Astrocyte (in vitro differentiated cells and primary cell): ENCODE data around the gene KXD1. TPM values are rescaled to one million over a fixed set of nuclear protein-coding genes. Genes with fewer than 3 reads are reported as not detected.

Experiments
- DNase-seq: peaks from one replicate; pipeline ENCODE4 v3.0.0-alpha.2; 2010; ENCODE audit warnings: low read depth
- FAIRE-seq: peaks from 2 replicates; lab custom pipeline; 2011; peaks lifted over from hg19 to GRCh38; lab: Jason Lieb, UNC
- H2AFZ ChIP-seq: 2 replicates; pipeline ENCODE4 v1.6.0; 2012; ENCODE audit warnings: low read depth, low read length, inconsistent platforms
- H3K27ac ChIP-seq: 2 replicates; pipeline ENCODE4 v1.5.1; 2011; ENCODE audit warnings: low read depth, low read length, inconsistent platforms
- H3K27me3 ChIP-seq: 2 replicates; pipeline ENCODE4 v1.6.0; 2011; ENCODE audit warnings: low read length, inconsistent platforms; ENCODE audit not compliant: insufficient read depth
- H3K36me3 ChIP-seq: 2 replicates; pipeline ENCODE4 v1.5.1; 2011; ENCODE audit warnings: low read length, inconsistent platforms; ENCODE audit not compliant: insufficient read depth
- H3K4me1 ChIP-seq: 2 replicates; pipeline ENCODE4 v1.5.1; 2011; ENCODE audit warnings: low read length, inconsistent platforms; ENCODE audit not compliant: insufficient read depth
- H3K4me2 ChIP-seq: 2 replicates; pipeline ENCODE4 v1.6.0; 2012; ENCODE audit warnings: low read length, inconsistent platforms
- H3K4me3 ChIP-seq: 2 replicates; pipeline ENCODE4 v1.5.1; 2011; ENCODE audit warnings: low read depth, mild to moderate bottlenecking, low read length, inconsistent platforms; ENCODE audit not compliant: insufficient read depth
- H3K79me2 ChIP-seq: 2 replicates; pipeline ENCODE4 v1.6.0; 2012; ENCODE audit warnings: mild to moderate bottlenecking, low read length, inconsistent platforms; ENCODE audit not compliant: insufficient read depth
- H3K9ac ChIP-seq: 2 replicates; pipeline ENCODE4 v1.6.0; 2012; ENCODE audit warnings: mild to moderate bottlenecking, low read length, inconsistent platforms
- H3K9me3 ChIP-seq: 2 replicates; pipeline ENCODE4 v1.5.1; 2012; ENCODE audit warnings: low read depth, mild to moderate bottlenecking, low read length, inconsistent platforms; ENCODE audit not compliant: insufficient read depth
- H4K20me1 ChIP-seq: 2 replicates; pipeline ENCODE4 v1.6.0; 2012; ENCODE audit warnings: low read length, inconsistent platforms; ENCODE audit not compliant: insufficient read depth
- H3K27ac Mint-ChIP-seq: one replicate; pipeline ENCODE4 v1.8.0; 2021; ENCODE audit warnings: mild to moderate bottlenecking, mixed read lengths; ENCODE audit not compliant: unreplicated experiment
- H3K27me3 Mint-ChIP-seq: one replicate; pipeline ENCODE4 v1.8.0; 2021; ENCODE audit warnings: low read depth, mixed read lengths; ENCODE audit not compliant: unreplicated experiment
- H3K36me3 Mint-ChIP-seq: one replicate; pipeline ENCODE4 v1.8.0; 2021; ENCODE audit warnings: low read depth, mixed read lengths; ENCODE audit not compliant: unreplicated experiment
- H3K4me1 Mint-ChIP-seq: one replicate; pipeline ENCODE4 v1.8.0; 2021; ENCODE audit warnings: low read depth, mixed read lengths; ENCODE audit not compliant: unreplicated experiment
- H3K4me3 Mint-ChIP-seq: one replicate; pipeline ENCODE4 v1.8.0; 2021; ENCODE audit warnings: mild to moderate bottlenecking, moderate library complexity, mixed read lengths; ENCODE audit not compliant: unreplicated experiment
- H3K9me3 Mint-ChIP-seq: one replicate; pipeline ENCODE4 v1.8.0; 2021; ENCODE audit warnings: mild to moderate bottlenecking, mixed read lengths; ENCODE audit not compliant: unreplicated experiment
- EZH2 ChIP-seq: IDR thresholded peaks from 2 replicates; pipeline ENCODE4 v1.6.1; 2012; ENCODE audit warnings: mild to moderate bottlenecking, low read length, inconsistent platforms; ENCODE audit not compliant: insufficient read depth
- total RNA-seq: library from RNA; stranded (reverse); gene quantifications from 2 replicates; pipeline ENCODE4 v1.2.1, GENCODE V29; 2021
- TF ChIP-seq, protein P1 (sequence below): IDR thresholded peaks from 2 replicates; pipeline ENCODE4 v1.5.1; 2011; ENCODE audit warnings: low read depth, mild to moderate bottlenecking, inconsistent platforms, low read length, moderate library complexity; ENCODE audit not compliant: insufficient read depth

KXD1 gene
- total RNA-seq, 1 donor from 2014 or later = 80.2 TPM

DNA sequence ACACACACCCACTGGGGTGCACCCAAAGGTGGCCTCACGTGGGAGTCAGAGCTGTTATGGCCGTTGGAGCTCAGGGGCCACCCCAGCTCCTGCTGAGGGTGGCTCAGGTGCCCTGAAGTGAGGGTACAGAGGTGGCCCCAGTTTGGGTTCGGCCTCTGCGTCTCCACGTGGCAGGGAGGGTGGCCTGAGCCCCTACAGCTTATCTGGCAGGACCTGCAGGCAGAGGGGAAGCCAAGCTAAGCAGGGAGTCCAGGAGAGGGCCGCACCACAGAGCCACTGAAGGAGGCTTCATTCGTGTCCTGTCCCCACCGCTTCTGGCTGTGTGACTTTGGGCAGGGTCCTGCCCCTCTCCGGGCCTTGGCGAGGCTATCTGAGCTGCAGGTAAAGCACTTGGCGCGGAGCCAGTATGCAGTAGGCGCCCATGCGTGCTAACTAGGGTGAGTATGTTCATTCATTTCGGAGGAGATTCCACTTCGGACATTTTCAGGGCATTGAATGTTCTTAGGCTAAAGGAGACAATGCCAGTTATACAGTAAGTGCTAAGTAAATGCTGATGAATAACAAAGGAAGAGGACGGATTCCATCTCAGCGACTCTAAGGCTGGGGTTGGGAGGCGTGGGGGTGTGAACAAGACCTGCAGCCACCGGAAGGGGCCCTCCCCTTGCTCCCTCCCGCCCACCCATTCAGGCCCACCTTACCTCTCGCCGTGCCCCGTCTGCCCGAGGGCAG, 35.9 kb downstream of the KXD1 start:
- peaks cover 9% of the 10 kb centered on the region for H3K4me1 Mint-ChIP-seq
- Histone ChIP-seq H3K4me1 (peaks cover 19% of the 10 kb centered on the region), H3K79me2 (no peaks in the 10 kb centered on the region), H3K36me3 (no peaks in the 10 kb centered on the region), H3K9me3 (no peaks in the 10 kb centered on the region), H3K27me3 (no peaks in the 10 kb centered on the region), H3K9ac (no peak overlapping the region), H2AFZ (no peak overlapping the region), H3K4me2 (peak overlapping the region; percentile 86), H4K20me1 (peaks cover 30% of the 10 kb centered on the region), H3K4me3 (no peak overlapping the region), H3K27ac (no peak overlapping the region)
- H3K4me3 Mint-ChIP-seq = peak overlapping the region; percentile 72
- no peak for DNase-seq
- no peaks in the 10 kb centered on the region for H3K9me3 Mint-ChIP-seq
- no peak for FAIRE-seq
- H3K27ac Mint-ChIP-seq = no peak overlapping the region
- peaks cover 14% of the 10 kb centered on the region for H3K27me3 Mint-ChIP-seq
- H3K36me3 Mint-ChIP-seq = no peaks in the 10 kb centered on the region
- no peak for TF ChIP-seq EZH2

DNA sequence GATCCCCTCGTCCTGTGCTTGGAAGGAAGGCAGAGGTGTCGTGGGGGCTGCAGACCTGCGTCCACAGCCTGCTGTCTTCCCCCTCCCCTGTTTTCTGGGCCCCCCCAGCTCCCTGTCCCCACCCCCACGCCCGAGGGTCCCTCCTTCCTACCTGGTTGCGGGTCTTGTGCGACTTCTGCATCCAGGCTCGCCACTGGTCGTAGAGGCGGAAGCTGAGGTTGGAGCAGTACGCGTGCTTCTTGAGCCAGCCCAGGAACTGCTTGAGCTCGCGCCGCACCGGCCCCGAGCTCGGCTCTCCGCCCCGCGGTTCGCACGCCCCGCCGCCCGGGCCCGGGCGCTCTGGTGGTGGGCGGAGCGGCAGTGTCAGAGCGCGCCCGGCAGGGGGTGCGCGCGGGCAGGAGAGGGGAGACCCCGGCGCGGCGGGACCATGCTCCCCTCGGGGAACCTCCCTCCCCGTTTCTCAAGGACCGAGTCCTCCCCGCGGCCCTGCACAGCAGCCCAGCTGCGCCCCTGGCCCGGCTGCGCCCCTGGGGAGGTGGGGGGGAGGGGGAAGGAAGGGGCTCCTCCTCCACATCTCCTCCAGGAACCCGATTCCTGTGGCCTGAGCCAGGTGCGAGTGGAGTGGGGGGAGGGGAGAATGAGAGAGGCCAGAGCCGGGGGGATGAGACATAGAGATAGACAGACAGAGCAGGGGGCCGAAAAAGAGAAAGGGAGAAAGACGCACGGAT, 36.6 kb downstream of the KXD1 start:
- Histone ChIP-seq H3K79me2 (no peaks in the 10 kb centered on the region), H3K4me2 (peak overlapping the region; percentile 86), H3K27ac (no peak overlapping the region), H3K9me3 (no peaks in the 10 kb centered on the region), H3K9ac (peak overlapping the region; percentile 49), H3K36me3 (no peaks in the 10 kb centered on the region), H3K4me3 (peak overlapping the region; percentile 10), H4K20me1 (peaks cover 30% of the 10 kb centered on the region), H3K27me3 (no peaks in the 10 kb centered on the region), H2AFZ (peak overlapping the region; percentile 52), H3K4me1 (peaks cover 17% of the 10 kb centered on the region)
- TF ChIP-seq, protein P1, sequence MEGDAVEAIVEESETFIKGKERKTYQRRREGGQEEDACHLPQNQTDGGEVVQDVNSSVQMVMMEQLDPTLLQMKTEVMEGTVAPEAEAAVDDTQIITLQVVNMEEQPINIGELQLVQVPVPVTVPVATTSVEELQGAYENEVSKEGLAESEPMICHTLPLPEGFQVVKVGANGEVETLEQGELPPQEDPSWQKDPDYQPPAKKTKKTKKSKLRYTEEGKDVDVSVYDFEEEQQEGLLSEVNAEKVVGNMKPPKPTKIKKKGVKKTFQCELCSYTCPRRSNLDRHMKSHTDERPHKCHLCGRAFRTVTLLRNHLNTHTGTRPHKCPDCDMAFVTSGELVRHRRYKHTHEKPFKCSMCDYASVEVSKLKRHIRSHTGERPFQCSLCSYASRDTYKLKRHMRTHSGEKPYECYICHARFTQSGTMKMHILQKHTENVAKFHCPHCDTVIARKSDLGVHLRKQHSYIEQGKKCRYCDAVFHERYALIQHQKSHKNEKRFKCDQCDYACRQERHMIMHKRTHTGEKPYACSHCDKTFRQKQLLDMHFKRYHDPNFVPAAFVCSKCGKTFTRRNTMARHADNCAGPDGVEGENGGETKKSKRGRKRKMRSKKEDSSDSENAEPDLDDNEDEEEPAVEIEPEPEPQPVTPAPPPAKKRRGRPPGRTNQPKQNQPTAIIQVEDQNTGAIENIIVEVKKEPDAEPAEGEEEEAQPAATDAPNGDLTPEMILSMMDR = peak; percentile 31
- no peak for TF ChIP-seq EZH2
- Mint-ChIP-seq H3K4me1 (peaks cover 9% of the 10 kb centered on the region), H3K4me3 (peak overlapping the region; percentile 76), H3K27me3 (peaks cover 17% of the 10 kb centered on the region), H3K9me3 (no peaks in the 10 kb centered on the region), H3K36me3 (no peaks in the 10 kb centered on the region), H3K27ac (no peak overlapping the region)
- DNase-seq = peak; percentile 59
- no peak for FAIRE-seq

DNA sequence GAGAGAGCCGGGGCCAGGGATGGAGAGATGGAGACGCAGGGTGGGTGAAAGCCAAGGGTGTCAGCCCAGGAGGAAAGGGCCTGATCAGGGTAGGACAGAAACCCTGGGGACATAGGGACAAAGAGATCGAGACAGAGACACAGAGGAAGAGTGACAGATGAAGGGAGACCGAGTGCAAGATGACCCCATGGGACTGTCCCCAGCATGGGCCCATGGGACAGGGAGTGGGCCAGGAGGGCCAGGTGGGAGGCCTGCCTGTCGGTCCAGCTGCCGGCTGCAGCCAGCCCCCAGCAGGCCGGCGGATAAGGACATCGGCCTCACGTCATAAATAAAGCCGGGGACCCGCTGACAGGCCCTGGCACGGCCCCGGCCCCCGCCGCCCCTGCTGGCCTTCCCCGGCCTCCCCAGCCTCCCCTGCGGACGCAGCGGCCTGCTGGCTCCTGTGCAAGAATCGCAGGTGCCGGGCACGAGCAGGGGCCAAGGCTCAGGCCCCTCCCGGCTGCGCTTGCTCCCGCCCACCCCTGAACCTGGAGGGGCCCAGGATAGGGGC, 37.2 kb downstream of the KXD1 start:
- Histone ChIP-seq H2AFZ (no peak overlapping the region), H3K4me1 (peaks cover 10% of the 10 kb centered on the region), H3K9me3 (no peaks in the 10 kb centered on the region), H3K27me3 (no peaks in the 10 kb centered on the region), H4K20me1 (peaks cover 27% of the 10 kb centered on the region), H3K4me2 (peak overlapping the region; percentile 86), H3K27ac (no peak overlapping the region), H3K79me2 (no peaks in the 10 kb centered on the region), H3K9ac (peak overlapping the region; percentile 49), H3K36me3 (no peaks in the 10 kb centered on the region), H3K4me3 (no peak overlapping the region)
- Mint-ChIP-seq H3K36me3 (no peaks in the 10 kb centered on the region), H3K4me3 (peak overlapping the region; percentile 76), H3K9me3 (no peaks in the 10 kb centered on the region), H3K27ac (peak overlapping the region; percentile 42), H3K4me1 (peaks cover 9% of the 10 kb centered on the region), H3K27me3 (peaks cover 20% of the 10 kb centered on the region)
- no peak for DNase-seq
- TF ChIP-seq EZH2 = no peak
- no peak for FAIRE-seq
